ENCODE results near the gene GNL3.

GNL3 gene

GRCh38 chr3:52685709-52686691, at the start of gene GNL3, which contains the start of gene PBRM1:
Gene GNL3 (plus strand): TSS chr3:52686032. CDS start chr3:52686093, 61 bp downstream.
Gene PBRM1 (minus strand): TSS chr3:52685913.
- TF ChIP-seq CTCF (IDR thresholded peaks at IDR 0.05; ENCODE audit: insufficient read depth, low read length, missing control alignments), result no peak
- ChIA-PET POLR2A (interaction anchor here (0.6 to 1.5 kb wide), 3 partner anchors 7 to 21 kb away, joined by 3 to 4 read pairs (median 4); partner anchors contain the start of genes GLT8D1 and SPCS1), CTCF (no interaction called here)
- H3K4me3 ChIP-seq (ENCODE audit: low read depth, low read length), result peak within 1 kb of the TSS; percentile 91
- peak; percentile 65 for DNase-seq (ENCODE audit: low read depth, low spot score)

DNA sequence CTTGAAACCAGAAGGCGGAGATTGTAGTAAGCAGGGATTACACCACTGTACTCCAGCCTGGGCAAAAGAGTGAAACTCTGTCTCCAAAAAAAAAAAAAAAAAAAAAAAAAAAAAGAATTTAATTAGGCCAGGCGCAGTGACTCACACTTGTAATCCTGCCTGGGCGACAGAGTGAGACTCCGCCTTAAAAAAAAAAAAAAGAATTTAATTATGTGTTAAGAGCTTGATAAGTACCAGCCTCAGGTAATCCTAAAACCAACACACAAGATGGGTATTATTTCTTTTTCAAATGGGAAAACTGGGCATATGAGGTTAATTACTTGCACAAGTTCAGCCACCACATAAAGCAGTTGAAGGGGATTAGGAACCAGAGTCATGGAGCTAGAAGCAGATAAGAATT, 49.2 kb upstream of the GNL3 start:
- TF ChIP-seq CTCF (IDR thresholded peaks at IDR 0.05; ENCODE audit: insufficient read depth, low read length, missing control alignments), result no peak
- ChIA-PET CTCF (no interaction called here), POLR2A (no interaction called here)
- no peak for DNase-seq (ENCODE audit: low read depth, low spot score)
- no peak overlapping the region for H3K4me3 ChIP-seq (ENCODE audit: low read depth, low read length)

DNA sequence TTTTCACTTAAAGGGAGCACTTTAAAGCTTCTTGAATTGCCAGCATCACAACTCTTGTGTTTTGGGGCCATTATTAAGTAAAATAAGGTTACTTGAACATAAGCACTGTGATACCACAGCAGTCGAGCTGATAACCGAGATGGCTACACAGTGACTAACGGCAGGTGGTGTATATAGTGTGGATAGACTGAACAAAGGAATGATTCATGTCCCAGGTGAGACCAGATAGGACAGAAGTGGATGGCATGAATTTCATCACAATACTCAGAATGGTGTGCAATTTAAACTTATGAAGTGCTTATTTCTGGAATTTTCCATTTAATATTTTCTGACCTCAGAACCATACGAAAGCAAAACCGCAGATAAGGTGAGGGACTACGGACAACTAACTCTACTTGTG, 40.3 kb upstream of the GNL3 start:
- CTCF ChIA-PET, result no interaction called here
- H3K4me3 ChIP-seq (ENCODE audit: low read depth, low read length), result no peak overlapping the region
- DNase-seq (ENCODE audit: low read depth, low spot score), result no peak
- no peak for TF ChIP-seq CTCF (IDR thresholded peaks at IDR 0.05; ENCODE audit: insufficient read depth, low read length, missing control alignments)
- POLR2A ChIA-PET, result interaction anchor here (0.6 kb wide), 1 partner anchor 31 kb away, joined by 4 read pairs; no protein-coding TSS in a partner anchor

DNA sequence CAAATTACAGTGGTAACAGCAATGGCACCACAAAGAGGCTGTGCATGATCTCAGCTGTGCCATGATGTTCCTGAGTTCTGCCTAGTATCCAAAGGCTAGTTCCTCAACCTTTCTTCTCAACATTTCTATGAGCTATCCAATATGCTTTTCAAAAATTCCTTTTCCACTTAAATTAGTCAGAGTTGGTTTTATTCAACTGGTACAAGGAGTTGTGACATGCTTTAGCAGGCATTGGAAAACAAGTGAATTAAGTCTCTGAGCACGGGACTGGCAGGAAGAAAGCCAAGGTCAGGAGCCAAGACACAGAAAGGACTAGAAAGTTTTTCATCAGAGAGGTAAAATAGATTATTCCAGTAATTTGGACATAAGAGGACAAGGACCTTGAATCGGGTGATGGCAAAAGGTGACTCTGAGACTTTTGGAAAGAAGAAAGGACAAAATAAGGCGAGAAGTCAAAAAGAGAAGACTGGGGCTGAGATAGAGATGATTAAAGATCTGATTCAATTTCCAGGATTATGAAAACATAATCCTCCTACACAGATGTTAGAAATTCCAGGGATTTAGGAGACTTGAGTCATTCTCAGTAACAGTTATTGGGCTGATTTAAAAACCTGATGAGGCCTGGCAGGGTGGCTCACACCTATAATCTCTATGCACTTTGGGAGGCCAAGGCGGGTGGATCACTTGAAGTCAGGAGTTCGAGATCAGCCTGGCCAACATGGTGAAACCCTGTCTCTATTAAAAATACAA, 36.2 kb upstream of the GNL3 start:
- TF ChIP-seq CTCF (IDR thresholded peaks at IDR 0.05; ENCODE audit: insufficient read depth, low read length, missing control alignments), result no peak
- CTCF ChIA-PET, result no interaction called here
- DNase-seq (ENCODE audit: low read depth, low spot score), result no peak
- POLR2A ChIA-PET, result no interaction called here
- H3K4me3 ChIP-seq (ENCODE audit: low read depth, low read length), result no peak overlapping the region

DNA sequence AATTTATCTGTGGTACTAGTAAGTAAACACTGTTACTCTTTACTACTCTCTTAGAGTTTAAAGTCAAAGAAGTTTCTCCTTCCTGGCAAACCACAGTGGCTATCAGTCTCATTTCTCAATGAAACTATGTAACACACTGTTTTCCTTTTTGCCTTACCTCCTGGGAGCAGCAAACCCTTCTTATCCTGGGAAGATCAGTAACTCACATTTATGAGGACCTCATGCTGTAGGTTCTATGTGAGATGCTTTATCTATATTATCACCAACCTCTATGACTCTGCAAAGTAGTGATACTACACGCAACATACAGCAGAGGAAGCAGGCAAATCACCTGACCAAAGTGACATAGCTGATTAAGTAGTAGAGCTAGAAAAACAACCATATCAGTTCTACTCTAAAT, 35.4 kb upstream of the GNL3 start:
- ChIA-PET CTCF (interaction anchor here (0.8 to 1.6 kb wide), 2 partner anchors 9 to 13 kb away, joined by 3 to 5 read pairs; no protein-coding TSS in a partner anchor), POLR2A (interaction anchor here (1.7 kb wide), 1 partner anchor 20 kb away, joined by 6 read pairs; no protein-coding TSS in a partner anchor)
- TF ChIP-seq CTCF (IDR thresholded peaks at IDR 0.05; ENCODE audit: insufficient read depth, low read length, missing control alignments), result no peak
- no peak overlapping the region for H3K4me3 ChIP-seq (ENCODE audit: low read depth, low read length)
- no peak for DNase-seq (ENCODE audit: low read depth, low spot score)
